CD4-positive, CD25-positive, alpha-beta regulatory T cell (primary cell): Measurements from ENCODE around the gene CLIP2. TPM values are rescaled to one million over a fixed set of nuclear protein-coding genes. Genes with fewer than 3 reads are reported as not detected.
"Not testable (repeated sequence)": the region's sequence is repeated elsewhere in the genome, so short reads cannot be mapped to it uniquely, and the experiment has no call there.

Source experiments
- ATAC-seq, 2 donors: fragments of 150-1000 bp; cut with Tn5 transposase; one replicate each; pipeline ENCODE4 v1.10.0; 2021; ENCODE audit warnings: low read depth in 2 of 2, moderate number of reproducible peaks in 2 of 2, moderate library complexity in 1 of 2
- DNase-seq, 3 donors: peaks; one replicate each; pipeline versions ENCODE4 v3.0.0 to v3.0.0-alpha.2; 2012 to 2022; ENCODE audit warnings: mixed read lengths in 1 of 3
- H3K27ac ChIP-seq: one replicate; pipeline ENCODE4 v1.7.0; 2013; ENCODE audit warnings: mild to moderate bottlenecking, low read length; ENCODE audit not compliant: insufficient read depth, poor library complexity, severe bottlenecking
- H3K27me3 ChIP-seq: one replicate; pipeline ENCODE4 v1.7.0; 2013; ENCODE audit warnings: low read length; ENCODE audit not compliant: control insufficient read depth, insufficient read depth
- H3K36me3 ChIP-seq: one replicate; pipeline ENCODE4 v1.7.0; 2013; ENCODE audit warnings: mild to moderate bottlenecking, low read length, moderate library complexity; ENCODE audit not compliant: control insufficient read depth, insufficient read depth
- H3K4me1 ChIP-seq: 2 replicates; pipeline ENCODE4 v1.7.0; 2013; ENCODE audit warnings: mild to moderate bottlenecking, low read length; ENCODE audit not compliant: insufficient read depth, control insufficient read depth, poor library complexity, severe bottlenecking
- H3K4me3 ChIP-seq: one replicate; pipeline ENCODE4 v1.7.0; 2013; ENCODE audit warnings: low read depth, mild to moderate bottlenecking, low read length, moderate library complexity
- H3K9me3 ChIP-seq, 2 experiments: 1 replicate in 1 of 2; 2 replicates in 1 of 2; pipeline ENCODE4 v1.7.0; 2013; ENCODE audit warnings: low read length in 2 of 2, mild to moderate bottlenecking in 1 of 2, moderate library complexity in 1 of 2; ENCODE audit not compliant: control insufficient read depth in 2 of 2
- H3K27ac Mint-ChIP-seq, 3 donors: one replicate each; pipeline ENCODE4 v1.8.0; 2020 to 2022; ENCODE audit warnings: mild to moderate bottlenecking in 3 of 3, mixed read lengths in 3 of 3, moderate library complexity in 2 of 3
- H3K27me3 Mint-ChIP-seq: one replicate; pipeline ENCODE4 v1.8.0; 2022; ENCODE audit warnings: mild to moderate bottlenecking, mixed read lengths
- H3K36me3 Mint-ChIP-seq: one replicate; pipeline ENCODE4 v1.8.0; 2020; ENCODE audit warnings: mixed read lengths
- H3K4me1 Mint-ChIP-seq, 4 donors: one replicate each; pipeline ENCODE4 v1.8.0; 2020 to 2022; ENCODE audit warnings: mixed read lengths in 4 of 4, mild to moderate bottlenecking in 1 of 4
- H3K4me3 Mint-ChIP-seq, 4 donors: one replicate each; pipeline ENCODE4 v1.8.0; 2020 to 2022; ENCODE audit warnings: mild to moderate bottlenecking in 4 of 4, mixed read lengths in 4 of 4, moderate library complexity in 3 of 4
- H3K9me3 Mint-ChIP-seq, 7 donors: one replicate each; pipeline ENCODE4 v1.8.0; 2020 to 2022; ENCODE audit warnings: mixed read lengths in 7 of 7, mild to moderate bottlenecking in 3 of 7, moderate library complexity in 2 of 7
- polyA plus RNA-seq, 4 donors: library from polyadenylated mRNA; unstranded; fragments of 300-500 nt; fragmentation: Illumina TruSeq; gene quantifications; one replicate each; pipeline ENCODE4 v1.2.3, GENCODE V29; 2021
- total RNA-seq: library from RNA; stranded (reverse); gene quantifications from one replicate; pipeline ENCODE4 v1.2.3, GENCODE V29; 2022

The CLIP2 gene
- total and polyA plus RNA-seq, 5 donors from 2014 or later = 0.09 to 2.9 (median 0.29) TPM

- DNase-seq, ATAC-seq, H3K4me3 ChIP-seq, H3K4me1 ChIP-seq, H3K9me3 ChIP-seq, H3K27me3 Mint-ChIP-seq, H3K27me3 ChIP-seq, H3K36me3 Mint-ChIP-seq, H3K9me3 Mint-ChIP-seq, H3K4me3 Mint-ChIP-seq, H3K27ac Mint-ChIP-seq, H3K36me3 ChIP-seq, H3K27ac ChIP-seq, H3K4me1 Mint-ChIP-seq: not testable (repeated sequence)
These were observed 105.4 kb downstream of the CLIP2 start for GRCh38 chr7:74394601-74395000.

GRCh38 chr7:74395745-74396311, 106.6 kb downstream of the CLIP2 start:
- Mint-ChIP-seq H3K4me3 (no peak overlapping the region), H3K27ac (no peak overlapping the region), H3K27me3 (peaks cover 4% of the 10 kb centered on the region), H3K9me3 (no peaks in the 10 kb centered on the region), H3K36me3 (peaks cover 4% of the 10 kb centered on the region), H3K4me1 (no peaks in the 10 kb centered on the region)
- Histone ChIP-seq H3K4me1 (no peaks in the 10 kb centered on the region), H3K36me3 (no peaks in the 10 kb centered on the region), H3K9me3 (no peaks in the 10 kb centered on the region), H3K4me3 (no peak overlapping the region), H3K27ac (no peak overlapping the region), H3K27me3 (no peaks in the 10 kb centered on the region)
- ATAC-seq (no peak), DNase-seq (no peak)

GRCh38 chr7:74396993-74397392, 107.8 kb downstream of the CLIP2 start:
- Mint-ChIP-seq H3K4me3 (no peak overlapping the region), H3K36me3 (peaks cover 4% of the 10 kb centered on the region), H3K4me1 (no peaks in the 10 kb centered on the region), H3K27ac (no peak overlapping the region), H3K9me3 (no peaks in the 10 kb centered on the region), H3K27me3 (peaks cover 4% of the 10 kb centered on the region)
- Histone ChIP-seq H3K4me1 (no peaks in the 10 kb centered on the region), H3K27ac (no peak overlapping the region), H3K27me3 (no peaks in the 10 kb centered on the region), H3K36me3 (no peaks in the 10 kb centered on the region), H3K9me3 (no peaks in the 10 kb centered on the region), H3K4me3 (no peak overlapping the region)
- DNase-seq (no peak), ATAC-seq (no peak)

GRCh38 chr7:74398426-74398825, 109.2 kb downstream of the CLIP2 start:
- Histone ChIP-seq H3K4me1 (no peaks in the 10 kb centered on the region), H3K36me3 (no peaks in the 10 kb centered on the region), H3K4me3 (no peak overlapping the region), H3K9me3 (no peaks in the 10 kb centered on the region), H3K27ac (no peak overlapping the region), H3K27me3 (no peaks in the 10 kb centered on the region)
- no peak for ATAC-seq
- H3K27ac Mint-ChIP-seq = no peak overlapping the region
- peaks cover 4% of the 10 kb centered on the region for H3K27me3 Mint-ChIP-seq
- H3K36me3 Mint-ChIP-seq = peaks cover 4% of the 10 kb centered on the region
- H3K4me3 Mint-ChIP-seq = no peak overlapping the region
- no peaks in the 10 kb centered on the region for H3K9me3 Mint-ChIP-seq
- no peak for DNase-seq
- H3K4me1 Mint-ChIP-seq = no peaks in the 10 kb centered on the region

GRCh38 chr7:74399006-74399405, 109.8 kb downstream of the CLIP2 start:
- Histone ChIP-seq H3K27ac (no peak overlapping the region), H3K9me3 (no peaks in the 10 kb centered on the region), H3K27me3 (no peaks in the 10 kb centered on the region), H3K4me3 (no peak overlapping the region), H3K36me3 (no peaks in the 10 kb centered on the region), H3K4me1 (no peaks in the 10 kb centered on the region)
- peaks cover 4% of the 10 kb centered on the region for H3K36me3 Mint-ChIP-seq
- no peak overlapping the region for H3K4me3 Mint-ChIP-seq
- no peak overlapping the region for H3K27ac Mint-ChIP-seq
- H3K27me3 Mint-ChIP-seq = peaks cover 4% of the 10 kb centered on the region
- no peak for ATAC-seq
- H3K9me3 Mint-ChIP-seq = no peaks in the 10 kb centered on the region
- no peak for DNase-seq
- no peaks in the 10 kb centered on the region for H3K4me1 Mint-ChIP-seq

- Mint-ChIP-seq H3K9me3 (no peaks in the 10 kb centered on the region), H3K4me1 (no peaks in the 10 kb centered on the region), H3K36me3 (peaks cover 3% of the 10 kb centered on the region), H3K4me3 (no peak overlapping the region), H3K27me3 (peaks cover 4% of the 10 kb centered on the region), H3K27ac (no peak overlapping the region)
- Histone ChIP-seq H3K4me1 (no peaks in the 10 kb centered on the region), H3K9me3 (no peaks in the 10 kb centered on the region), H3K27me3 (no peaks in the 10 kb centered on the region), H3K27ac (no peak overlapping the region), H3K4me3 (no peak overlapping the region), H3K36me3 (no peaks in the 10 kb centered on the region)
- ATAC-seq (no peak), DNase-seq (no peak)
These were observed 111.4 kb downstream of the CLIP2 start for GRCh38 chr7:74400420-74401136.

GRCh38 chr7:74401137-74401859, 112.1 kb downstream of the CLIP2 start:
- Mint-ChIP-seq H3K27me3 (peaks cover 4% of the 10 kb centered on the region), H3K9me3 (no peaks in the 10 kb centered on the region), H3K27ac (no peak overlapping the region), H3K4me1 (no peaks in the 10 kb centered on the region), H3K4me3 (no peak overlapping the region), H3K36me3 (no peaks in the 10 kb centered on the region)
- ATAC-seq = peak; percentile 53 to 58
- no peaks in the 10 kb centered on the region for H3K4me1 ChIP-seq
- H3K36me3 ChIP-seq = no peaks in the 10 kb centered on the region
- no peaks in the 10 kb centered on the region for H3K9me3 ChIP-seq
- no peak overlapping the region for H3K27ac ChIP-seq
- no peak overlapping the region for H3K4me3 ChIP-seq
- H3K27me3 ChIP-seq = no peaks in the 10 kb centered on the region
- peak; percentile 41 to 62 (median 61) for DNase-seq
